Keratinocyte (primary cell): ENCODE data around the gene KTN1. TPM values are rescaled to one million over a fixed set of nuclear protein-coding genes. Genes with fewer than 3 reads are reported as not detected.

ENCODE experiments used
- DNase-seq: peaks from one replicate; pipeline ENCODE4 v3.0.0-alpha.2; 2011; ENCODE audit warnings: low read depth, missing footprints, low spot score
- FAIRE-seq: peaks from 2 replicates; lab custom pipeline; 2011; peaks lifted over from hg19 to GRCh38; lab: Jason Lieb, UNC
- H2AFZ ChIP-seq: 2 replicates; pipeline ENCODE4 v1.6.0; 2012; ENCODE audit warnings: low read length, control low read depth, inconsistent platforms; ENCODE audit not compliant: control insufficient read depth
- H3K27ac ChIP-seq: 2 replicates; pipeline ENCODE4 v1.5.1; 2011; ENCODE audit warnings: low read length; ENCODE audit not compliant: control insufficient read depth, insufficient read depth
- H3K27me3 ChIP-seq: 3 replicates; pipeline ENCODE4 v1.6.0; 2011; ENCODE audit warnings: low read length; ENCODE audit not compliant: control insufficient read depth, insufficient read depth; ENCODE audit errors: extremely low read depth
- H3K36me3 ChIP-seq, 2 experiments: 2 replicates in 1 of 2; 3 replicates in 1 of 2; pipeline ENCODE4 v1.5.1; 2011; ENCODE audit warnings: low read length in 2 of 2, mild to moderate bottlenecking in 1 of 2; ENCODE audit not compliant: control insufficient read depth in 2 of 2, insufficient read depth in 2 of 2; ENCODE audit errors: extremely low read depth in 1 of 2
- H3K4me1 ChIP-seq: 3 replicates; pipeline ENCODE4 v1.5.1; 2011; ENCODE audit warnings: low read length; ENCODE audit not compliant: control insufficient read depth, insufficient read depth; ENCODE audit errors: extremely low read depth
- H3K4me2 ChIP-seq: 3 replicates; pipeline ENCODE4 v1.6.0; 2011; ENCODE audit warnings: low read depth, low read length; ENCODE audit not compliant: control insufficient read depth, insufficient read depth; ENCODE audit errors: extremely low read depth
- H3K4me3 ChIP-seq, 3 experiments: fragments of 200-600 bp in 1 of 3; sonication (generic) in 1 of 3; 2 replicates in 2 of 3; 3 replicates in 1 of 3; pipeline ENCODE4 v1.5.1; 2011 to 2016; ENCODE audit warnings: low read length in 3 of 3, mild to moderate bottlenecking in 3 of 3, control low read depth in 2 of 3, inconsistent platforms in 1 of 3, low read depth in 1 of 3, mixed read lengths in 1 of 3, mixed run types in 1 of 3, moderate library complexity in 1 of 3; ENCODE audit not compliant: control insufficient read depth in 2 of 3, insufficient read depth in 2 of 3; ENCODE audit errors: extremely low read depth in 1 of 3
- H3K79me2 ChIP-seq: 2 replicates; pipeline ENCODE4 v1.6.0; 2012; ENCODE audit warnings: low read length; ENCODE audit not compliant: control insufficient read depth, insufficient read depth
- H3K9ac ChIP-seq: 3 replicates; pipeline ENCODE4 v1.6.0; 2011; ENCODE audit warnings: low read length; ENCODE audit not compliant: control insufficient read depth, insufficient read depth; ENCODE audit errors: extremely low read depth
- H3K9me1 ChIP-seq: 3 replicates; pipeline ENCODE4 v1.6.0; 2011; ENCODE audit warnings: low read length; ENCODE audit not compliant: control insufficient read depth, insufficient read depth; ENCODE audit errors: extremely low read depth
- H3K9me3 ChIP-seq: 2 replicates; pipeline ENCODE4 v1.5.1; 2012; ENCODE audit warnings: low read depth, low read length; ENCODE audit not compliant: control insufficient read depth
- H4K20me1 ChIP-seq: 3 replicates; pipeline ENCODE4 v1.6.0; 2011; ENCODE audit warnings: low read length; ENCODE audit not compliant: control insufficient read depth, insufficient read depth; ENCODE audit errors: extremely low read depth
- EZH2 ChIP-seq: IDR thresholded peaks from one replicate; pipeline ENCODE4 v1.6.1; 2012; ENCODE audit warnings: inconsistent platforms, mild to moderate bottlenecking, low read length, moderate library complexity
- dilution Hi-C: fragments of 300-500 bp; cut with MboI; formaldehyde crosslinking; loops from one replicate; pipeline ENCODE4 v1.7.0; 2020; ENCODE audit warnings: low sequenced_read_pairs; ENCODE audit not compliant: extremely low pct_ligation_motif_present
- polyA plus RNA-seq, 5 experiments: library from polyadenylated mRNA; depleted of rRNA in 3 of 5; stranded (reverse) in 3 of 5; stranded (forward) in 1 of 5; unstranded in 1 of 5; fragments of >200 nt; gene quantifications; 1 replicate in 1 of 5; 2 replicates in 3 of 5; 3 replicates in 1 of 5; pipeline versions ENCODE4 v1.2.1 to v1.2.3, GENCODE V29; 2011 to 2012; ENCODE audit warnings: missing spikeins in 2 of 5, low read depth in 1 of 5, low replicate concordance in 1 of 5
- TF ChIP-seq, protein P1 (sequence below), 3 experiments: IDR thresholded peaks in 1 of 3; conservative IDR thresholded peaks in 1 of 3; optimal IDR thresholded peaks in 1 of 3; 2 replicates in 2 of 3; 3 replicates in 1 of 3; pipeline versions ENCODE3 to v1.5.1; 2011; ENCODE audit warnings: low read length in 3 of 3, mild to moderate bottlenecking in 3 of 3, moderate library complexity in 2 of 3, control low read depth in 1 of 3, inconsistent platforms in 1 of 3; ENCODE audit not compliant: insufficient read depth in 2 of 3; ENCODE audit errors: extremely low read depth in 1 of 3

Gene KTN1
- polyA plus RNA-seq, 1 donor (not counting 4 experiments of a cell fraction or from before 2014, with no cell fraction given) = 121 TPM

DNA sequence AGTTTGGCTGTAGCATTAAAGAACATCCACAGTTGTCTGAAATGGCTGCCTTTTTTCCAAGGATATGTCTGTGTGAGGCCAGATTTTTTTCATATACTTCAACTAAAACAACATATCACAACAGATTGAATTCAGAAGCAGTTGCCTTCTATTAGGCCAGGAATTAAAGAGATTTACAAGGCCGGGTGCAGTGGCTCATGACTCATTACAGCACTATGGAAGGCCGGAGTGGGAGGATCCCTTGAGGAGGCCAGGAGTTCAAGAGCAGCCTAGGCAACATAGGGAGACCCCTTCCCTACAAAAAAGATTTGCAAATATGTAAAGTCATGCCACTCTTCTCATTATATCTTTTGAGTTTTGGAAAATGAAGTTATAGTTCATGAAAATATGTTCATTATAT, 108.6 kb downstream of the KTN1 start:
- no peaks in the 10 kb centered on the region for H4K20me1 ChIP-seq
- no peaks in the 10 kb centered on the region for H3K27me3 ChIP-seq
- H3K4me3 ChIP-seq = no peak overlapping the region
- no peaks in the 10 kb centered on the region for H3K79me2 ChIP-seq
- H3K36me3 ChIP-seq = peaks cover 0 to 11% of the 10 kb centered on the region in 2 experiments
- FAIRE-seq = no peak
- H2AFZ ChIP-seq = no peak overlapping the region
- TF ChIP-seq EZH2 = no peak
- TF ChIP-seq, protein P1, sequence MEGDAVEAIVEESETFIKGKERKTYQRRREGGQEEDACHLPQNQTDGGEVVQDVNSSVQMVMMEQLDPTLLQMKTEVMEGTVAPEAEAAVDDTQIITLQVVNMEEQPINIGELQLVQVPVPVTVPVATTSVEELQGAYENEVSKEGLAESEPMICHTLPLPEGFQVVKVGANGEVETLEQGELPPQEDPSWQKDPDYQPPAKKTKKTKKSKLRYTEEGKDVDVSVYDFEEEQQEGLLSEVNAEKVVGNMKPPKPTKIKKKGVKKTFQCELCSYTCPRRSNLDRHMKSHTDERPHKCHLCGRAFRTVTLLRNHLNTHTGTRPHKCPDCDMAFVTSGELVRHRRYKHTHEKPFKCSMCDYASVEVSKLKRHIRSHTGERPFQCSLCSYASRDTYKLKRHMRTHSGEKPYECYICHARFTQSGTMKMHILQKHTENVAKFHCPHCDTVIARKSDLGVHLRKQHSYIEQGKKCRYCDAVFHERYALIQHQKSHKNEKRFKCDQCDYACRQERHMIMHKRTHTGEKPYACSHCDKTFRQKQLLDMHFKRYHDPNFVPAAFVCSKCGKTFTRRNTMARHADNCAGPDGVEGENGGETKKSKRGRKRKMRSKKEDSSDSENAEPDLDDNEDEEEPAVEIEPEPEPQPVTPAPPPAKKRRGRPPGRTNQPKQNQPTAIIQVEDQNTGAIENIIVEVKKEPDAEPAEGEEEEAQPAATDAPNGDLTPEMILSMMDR (optimal IDR thresholded peaks at IDR 0.05 in 1 of 3, IDR thresholded peaks at IDR 0.05 in 1 of 3, conservative IDR thresholded peaks at IDR 0.05 in 1 of 3; ENCODE audit: extremely low read depth in 1 of 3, insufficient read depth in 2 of 3, low read length in 3 of 3) = no peak
- H3K27ac ChIP-seq = no peak overlapping the region
- H3K4me2 ChIP-seq = no peak overlapping the region
- dilution Hi-C loops = loop anchor here (25.0 kb wide), 1 partner anchor 774 kb away; no protein-coding TSS in a partner anchor
- H3K9me3 ChIP-seq = no peaks in the 10 kb centered on the region
- no peaks in the 10 kb centered on the region for H3K9me1 ChIP-seq
- DNase-seq = no peak
- H3K4me1 ChIP-seq = no peaks in the 10 kb centered on the region
- no peak overlapping the region for H3K9ac ChIP-seq

DNA sequence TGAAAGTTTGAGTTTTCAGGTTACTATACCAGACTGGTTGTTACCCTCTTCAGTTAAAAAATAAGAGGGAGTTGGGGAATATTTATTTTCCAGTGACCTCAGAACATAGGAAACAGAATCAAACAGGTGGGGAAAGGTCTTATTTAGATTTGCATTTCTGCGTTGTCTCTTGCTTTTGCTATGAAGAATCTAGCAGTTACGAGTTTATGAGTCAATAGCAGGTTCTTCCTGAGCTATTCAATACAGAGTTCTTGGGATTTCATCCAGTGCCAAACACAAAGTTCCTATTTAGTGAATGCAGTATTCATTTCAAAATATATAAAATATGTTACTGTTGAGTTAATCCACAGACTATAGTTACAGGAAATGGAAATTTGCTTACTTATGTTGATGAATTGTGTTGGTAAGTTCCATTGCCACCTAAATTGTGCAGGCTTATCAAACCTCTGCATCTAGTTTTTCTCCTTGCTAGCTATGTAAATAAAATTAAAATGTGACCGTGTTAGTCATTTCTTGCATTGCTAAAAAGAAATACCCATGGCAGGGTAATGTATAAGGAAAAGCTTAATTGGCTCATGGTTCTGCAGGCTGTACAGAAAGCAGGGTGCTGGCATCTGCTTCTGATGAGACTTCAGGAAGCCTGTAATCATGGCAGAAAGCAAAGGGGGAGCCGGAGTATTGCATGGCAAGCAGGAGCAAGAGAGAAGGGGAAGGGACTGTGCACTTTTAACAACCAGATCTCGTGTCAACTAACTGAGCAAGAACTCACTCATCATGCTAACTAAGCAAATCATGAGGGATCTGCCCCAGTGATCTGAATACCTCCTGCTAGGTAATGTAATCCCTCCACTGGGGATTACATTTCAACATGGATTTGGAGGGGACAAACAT, 110.2 kb downstream of the KTN1 start:
- no peak overlapping the region for H2AFZ ChIP-seq
- no peaks in the 10 kb centered on the region for H3K79me2 ChIP-seq
- no peak overlapping the region for H3K4me3 ChIP-seq
- peaks cover 0 to 8% of the 10 kb centered on the region in 2 experiments for H3K36me3 ChIP-seq
- dilution Hi-C loops = loop anchor here (25.0 kb wide), 1 partner anchor 772 kb away; no protein-coding TSS in a partner anchor
- H3K4me1 ChIP-seq = no peaks in the 10 kb centered on the region
- no peaks in the 10 kb centered on the region for H3K27me3 ChIP-seq
- no peaks in the 10 kb centered on the region for H3K9me3 ChIP-seq
- H4K20me1 ChIP-seq = no peaks in the 10 kb centered on the region
- FAIRE-seq (no peak), DNase-seq (no peak)
- no peak overlapping the region for H3K27ac ChIP-seq
- no peak overlapping the region for H3K4me2 ChIP-seq
- H3K9me1 ChIP-seq = no peaks in the 10 kb centered on the region
- TF ChIP-seq, protein P1 (optimal IDR thresholded peaks at IDR 0.05 in 1 of 3, IDR thresholded peaks at IDR 0.05 in 1 of 3, conservative IDR thresholded peaks at IDR 0.05 in 1 of 3; ENCODE audit: extremely low read depth in 1 of 3, insufficient read depth in 2 of 3, low read length in 3 of 3) = no peak
- TF ChIP-seq EZH2 = no peak
- no peak overlapping the region for H3K9ac ChIP-seq
